ENCODE measurements around the gene SERPINB5. TPM values are rescaled to one million over a fixed set of nuclear protein-coding genes. Genes with fewer than 3 reads are reported as not detected.
"Not testable (repeated sequence)": the region's sequence is repeated elsewhere in the genome, so short reads cannot be mapped to it uniquely, and the experiment has no call there.

The SERPINB5 gene
- total RNA-seq, 1 experiment from 2014 or later: not detected

- no peak for DNase-seq (ENCODE audit: low read depth in 1 of 2, low spot score in 2 of 2)
These were observed 24.7 kb upstream of the SERPINB5 start for GRCh38 chr18:63451799-63452660.

GRCh38 chr18:63452751-63453150 is 24.0 kb upstream of the SERPINB5 start:
- H3K4me1 ChIP-seq (replicated peaks): peaks cover 11% of the 10 kb centered on the region
- not testable (repeated sequence) for H3K36me3 ChIP-seq; H3K9me3 ChIP-seq (replicated peaks); DNase-seq (ENCODE audit: low read depth in 1 of 2, low spot score in 2 of 2); H3K27ac ChIP-seq; H3K27me3 ChIP-seq (replicated peaks); H3K4me3 ChIP-seq

More at GRCh38 chr18:63451799-63452660, 24.7 kb upstream of the SERPINB5 start:
- Histone ChIP-seq H3K36me3 (no peaks in the 10 kb centered on the region), H3K4me1 (replicated peaks) (peaks cover 11% of the 10 kb centered on the region), H3K9me3 (replicated peaks) (no peaks in the 10 kb centered on the region), H3K4me3 (no peak overlapping the region), H3K27me3 (replicated peaks) (no peaks in the 10 kb centered on the region), H3K27ac (no peak overlapping the region)

- no peaks in the 10 kb centered on the region for H3K27me3 ChIP-seq (replicated peaks)
- DNase-seq (ENCODE audit: low read depth in 1 of 2, low spot score in 2 of 2): no peak
- no peaks in the 10 kb centered on the region for H3K9me3 ChIP-seq (replicated peaks)
- no peak overlapping the region for H3K4me3 ChIP-seq
- no peaks in the 10 kb centered on the region for H3K36me3 ChIP-seq
- peak overlapping the region; percentile 14; the same call in 1 of the 2 replicates for H3K27ac ChIP-seq
- peaks cover 11% of the 10 kb centered on the region for H3K4me1 ChIP-seq (replicated peaks)
These were observed 22.3 kb upstream of the SERPINB5 start for GRCh38 chr18:63454497-63454896.

GRCh38 chr18:63457977-63458376 is 18.8 kb upstream of the SERPINB5 start:
- no peak for DNase-seq (ENCODE audit: low read depth in 1 of 2, low spot score in 2 of 2)
- no peak overlapping the region for H3K27ac ChIP-seq

GRCh38 chr18:63460414-63460813 is 16.3 kb upstream of the SERPINB5 start:
- Histone ChIP-seq H3K36me3 (no peaks in the 10 kb centered on the region), H3K4me1 (replicated peaks) (no peaks in the 10 kb centered on the region), H3K4me3 (no peak overlapping the region), H3K27me3 (replicated peaks) (0 out of 2 replicates have a peak, but pooled peaks cover 9% of the 10 kb centered on the region), H3K9me3 (replicated peaks) (no peaks in the 10 kb centered on the region), H3K27ac (no peak overlapping the region)
- no peak for DNase-seq (ENCODE audit: low read depth in 1 of 2, low spot score in 2 of 2)

More at GRCh38 chr18:63457977-63458376, 18.8 kb upstream of the SERPINB5 start:
- Histone ChIP-seq H3K36me3 (no peaks in the 10 kb centered on the region), H3K27me3 (replicated peaks) (0 out of 2 replicates have a peak, but pooled peaks cover 6% of the 10 kb centered on the region), H3K4me1 (replicated peaks) (peaks cover 11% of the 10 kb centered on the region), H3K9me3 (replicated peaks) (no peaks in the 10 kb centered on the region), H3K4me3 (no peak overlapping the region)

- 0 out of 2 replicates have a peak, but pooled peaks cover 9% of the 10 kb centered on the region for H3K27me3 ChIP-seq (replicated peaks)
- DNase-seq (ENCODE audit: low read depth in 1 of 2, low spot score in 2 of 2): no peak
- H3K4me3 ChIP-seq: no peak overlapping the region
- no peaks in the 10 kb centered on the region for H3K4me1 ChIP-seq (replicated peaks)
- H3K9me3 ChIP-seq (replicated peaks): no peaks in the 10 kb centered on the region
- no peaks in the 10 kb centered on the region for H3K36me3 ChIP-seq
- no peak overlapping the region for H3K27ac ChIP-seq
These were observed 12.3 kb upstream of the SERPINB5 start for GRCh38 chr18:63464434-63464833.

- Histone ChIP-seq H3K27ac (no peak overlapping the region), H3K9me3 (replicated peaks) (no peaks in the 10 kb centered on the region), H3K4me1 (replicated peaks) (no peaks in the 10 kb centered on the region), H3K4me3 (no peak overlapping the region), H3K27me3 (replicated peaks) (0 out of 2 replicates have a peak, but pooled peaks cover 9% of the 10 kb centered on the region), H3K36me3 (no peaks in the 10 kb centered on the region)
- no peak for DNase-seq (ENCODE audit: low read depth in 1 of 2, low spot score in 2 of 2)
These were observed 11.7 kb upstream of the SERPINB5 start for GRCh38 chr18:63465059-63465458.

- H3K27ac ChIP-seq: no peak overlapping the region
- no peaks in the 10 kb centered on the region for H3K4me1 ChIP-seq (replicated peaks)
- no peaks in the 10 kb centered on the region for H3K36me3 ChIP-seq
- DNase-seq (ENCODE audit: low read depth in 1 of 2, low spot score in 2 of 2): no peak
- no peak overlapping the region for H3K4me3 ChIP-seq
- H3K9me3 ChIP-seq (replicated peaks): no peaks in the 10 kb centered on the region
- 0 out of 2 replicates have a peak, but pooled peaks cover 3% of the 10 kb centered on the region for H3K27me3 ChIP-seq (replicated peaks)
These were observed 9.1 kb upstream of the SERPINB5 start for GRCh38 chr18:63467699-63468098.

- Histone ChIP-seq H3K4me1 (replicated peaks) (no peaks in the 10 kb centered on the region), H3K27ac (no peak overlapping the region), H3K27me3 (replicated peaks) (no peaks in the 10 kb centered on the region), H3K36me3 (no peaks in the 10 kb centered on the region), H3K4me3 (no peak overlapping the region), H3K9me3 (replicated peaks) (no peaks in the 10 kb centered on the region)
- DNase-seq (ENCODE audit: low read depth in 1 of 2, low spot score in 2 of 2): no peak
These were observed 8.2 kb upstream of the SERPINB5 start for GRCh38 chr18:63468575-63468974.

GRCh38 chr18:63470751-63471150 is 6.0 kb upstream of the SERPINB5 start:
- Histone ChIP-seq H3K27me3 (replicated peaks) (no peaks in the 10 kb centered on the region), H3K4me1 (replicated peaks) (no peaks in the 10 kb centered on the region), H3K9me3 (replicated peaks) (no peaks in the 10 kb centered on the region), H3K36me3 (no peaks in the 10 kb centered on the region), H3K4me3 (no peak overlapping the region), H3K27ac (no peak overlapping the region)
- no peak for DNase-seq (ENCODE audit: low read depth in 1 of 2, low spot score in 2 of 2)

- H3K27me3 ChIP-seq (replicated peaks): no peaks in the 10 kb centered on the region
- H3K36me3 ChIP-seq: no peaks in the 10 kb centered on the region
- H3K9me3 ChIP-seq (replicated peaks): no peaks in the 10 kb centered on the region
- no peak overlapping the region for H3K27ac ChIP-seq
- no peak overlapping the region for H3K4me3 ChIP-seq
- DNase-seq (ENCODE audit: low read depth in 1 of 2, low spot score in 2 of 2): no peak
- H3K4me1 ChIP-seq (replicated peaks): no peaks in the 10 kb centered on the region
These were observed 4.4 kb upstream of the SERPINB5 start for GRCh38 chr18:63472380-63472779.

- Histone ChIP-seq H3K36me3 (no peaks in the 10 kb centered on the region), H3K27ac (no peak overlapping the region), H3K9me3 (replicated peaks) (no peaks in the 10 kb centered on the region), H3K4me3 (no peak overlapping the region), H3K27me3 (replicated peaks) (no peaks in the 10 kb centered on the region), H3K4me1 (replicated peaks) (no peaks in the 10 kb centered on the region)
- no peak for DNase-seq (ENCODE audit: low read depth in 1 of 2, low spot score in 2 of 2)
These were observed 442 bp downstream of the SERPINB5 start for GRCh38 chr18:63477200-63477599.

GRCh38 chr18:63477968-63478367 is 1.2 kb downstream of the SERPINB5 start:
- no peaks in the 10 kb centered on the region for H3K36me3 ChIP-seq
- H3K9me3 ChIP-seq (replicated peaks): no peaks in the 10 kb centered on the region
- H3K4me1 ChIP-seq (replicated peaks): no peaks in the 10 kb centered on the region
- DNase-seq (ENCODE audit: low read depth in 1 of 2, low spot score in 2 of 2): no peak
- H3K4me3 ChIP-seq: no peak overlapping the region
- H3K27ac ChIP-seq: no peak overlapping the region
- H3K27me3 ChIP-seq (replicated peaks): peaks cover 2% of the 10 kb centered on the region; the same call in 1 of the 2 replicates

GRCh38 chr18:63479826-63480225 is 3.1 kb downstream of the SERPINB5 start:
- peaks cover 4% of the 10 kb centered on the region for H3K27me3 ChIP-seq (replicated peaks)
- no peaks in the 10 kb centered on the region for H3K36me3 ChIP-seq
- H3K27ac ChIP-seq: no peak overlapping the region
- no peak overlapping the region for H3K4me3 ChIP-seq
- DNase-seq (ENCODE audit: low read depth in 1 of 2, low spot score in 2 of 2): no peak
- no peaks in the 10 kb centered on the region for H3K4me1 ChIP-seq (replicated peaks)
- H3K9me3 ChIP-seq (replicated peaks): no peaks in the 10 kb centered on the region

All from SJSA1 (cell line).